Nephron (organoid): ENCODE data around the gene NECAB3.

Experiments
- H3K27ac Mint-ChIP-seq, 3 experiments: 2 replicates each; pipeline ENCODE4 v1.8.0; 2020; ENCODE audit warnings: mixed read lengths in 3 of 3, mild to moderate bottlenecking in 2 of 3, moderate library complexity in 1 of 3
- H3K27me3 Mint-ChIP-seq: 2 replicates; pipeline ENCODE4 v1.8.0; 2021; ENCODE audit warnings: low read depth, mild to moderate bottlenecking, moderate library complexity, mixed read lengths
- H3K36me3 Mint-ChIP-seq: 2 replicates; pipeline ENCODE4 v1.8.0; 2020; ENCODE audit warnings: low read depth, mixed read lengths
- H3K4me1 Mint-ChIP-seq: 2 replicates; pipeline ENCODE4 v1.8.0; 2020; ENCODE audit warnings: mixed read lengths
- H3K4me3 Mint-ChIP-seq, 3 experiments: 2 replicates each; pipeline ENCODE4 v1.8.0; 2020; ENCODE audit warnings: mild to moderate bottlenecking in 3 of 3, mixed read lengths in 3 of 3, moderate library complexity in 2 of 3
- H3K9me3 Mint-ChIP-seq: 2 replicates; pipeline ENCODE4 v1.8.0; 2020; ENCODE audit warnings: mixed read lengths
- CTCF ChIP-seq, 3 experiments: fragments of 200-600 bp; sonication (generic); IDR thresholded peaks; one replicate each; pipeline ENCODE4 v1.5.0; 2021; ENCODE audit warnings: antibody characterized with exemption in 3 of 3; ENCODE audit not compliant: unreplicated experiment in 3 of 3

NECAB3 gene

GRCh38 chr20:33675136-33675959 is 1.1 kb upstream of the NECAB3 start:
- H3K27me3 Mint-ChIP-seq: no peaks in the 10 kb centered on the region
- H3K27ac Mint-ChIP-seq: peak overlapping the region; percentile 89 to 94 (median 91)
- H3K9me3 Mint-ChIP-seq: no peaks in the 10 kb centered on the region
- peak overlapping the region; percentile 80 to 87 (median 83) for H3K4me3 Mint-ChIP-seq
- TF ChIP-seq CTCF (IDR thresholded peaks at IDR 0.05; ENCODE audit: unreplicated experiment in 3 of 3): no peak
- peaks cover 54% of the 10 kb centered on the region for H3K4me1 Mint-ChIP-seq
- H3K36me3 Mint-ChIP-seq: peaks cover 11% of the 10 kb centered on the region

- peak overlapping the region; percentile 86 to 93 (median 89) for H3K4me3 Mint-ChIP-seq
- H3K36me3 Mint-ChIP-seq: peaks cover 5% of the 10 kb centered on the region
- H3K4me1 Mint-ChIP-seq: peaks cover 62% of the 10 kb centered on the region
- no peak for TF ChIP-seq CTCF (IDR thresholded peaks at IDR 0.05; ENCODE audit: unreplicated experiment in 3 of 3)
- no peaks in the 10 kb centered on the region for H3K27me3 Mint-ChIP-seq
- H3K9me3 Mint-ChIP-seq: no peaks in the 10 kb centered on the region
- peak overlapping the region; percentile 39 to 59 (median 48) for H3K27ac Mint-ChIP-seq
These were observed 576 bp downstream of the NECAB3 start for GRCh38 chr20:33673410-33674293.

GRCh38 chr20:33673114-33673409 is 1.2 kb downstream of the NECAB3 start:
- peaks cover 56% of the 10 kb centered on the region for H3K4me1 Mint-ChIP-seq
- H3K27ac Mint-ChIP-seq: peak overlapping the region; percentile 14 to 59 (median 48)
- H3K9me3 Mint-ChIP-seq: no peaks in the 10 kb centered on the region
- TF ChIP-seq CTCF (IDR thresholded peaks at IDR 0.05; ENCODE audit: unreplicated experiment in 3 of 3): no peak
- peaks cover 5% of the 10 kb centered on the region for H3K36me3 Mint-ChIP-seq
- no peaks in the 10 kb centered on the region for H3K27me3 Mint-ChIP-seq
- peak overlapping the region; percentile 86 to 93 (median 89) for H3K4me3 Mint-ChIP-seq

GRCh38 chr20:33672426-33673113 is 1.7 kb downstream of the NECAB3 start:
- Mint-ChIP-seq H3K9me3 (no peaks in the 10 kb centered on the region), H3K4me3 (peak overlapping the region; percentile 86 to 93 (median 89)), H3K27ac (peak overlapping the region; percentile 14 to 59 (median 49)), H3K27me3 (no peaks in the 10 kb centered on the region), H3K4me1 (peaks cover 51% of the 10 kb centered on the region), H3K36me3 (peaks cover 3% of the 10 kb centered on the region)
- no peak for TF ChIP-seq CTCF (IDR thresholded peaks at IDR 0.05; ENCODE audit: unreplicated experiment in 3 of 3)

GRCh38 chr20:33671573-33672288 is 2.5 kb downstream of the NECAB3 start:
- peaks cover under 1% of the 10 kb centered on the region for H3K27me3 Mint-ChIP-seq
- peak overlapping the region in 2 of 3 experiments; percentile 37 to 73 for H3K27ac Mint-ChIP-seq
- H3K36me3 Mint-ChIP-seq: peaks cover under 1% of the 10 kb centered on the region
- H3K9me3 Mint-ChIP-seq: no peaks in the 10 kb centered on the region
- no peak for TF ChIP-seq CTCF (IDR thresholded peaks at IDR 0.05; ENCODE audit: unreplicated experiment in 3 of 3)
- peaks cover 49% of the 10 kb centered on the region for H3K4me1 Mint-ChIP-seq
- peak overlapping the region; percentile 63 to 93 (median 86) for H3K4me3 Mint-ChIP-seq
